GM12873 (cell line): ENCODE data around the gene DPH1.

Source experiments
- TF ChIP-seq, protein P1 (sequence below): IDR thresholded peaks from 2 replicates; pipeline ENCODE4 v1.5.1; 2012; ENCODE audit warnings: low read depth, mild to moderate bottlenecking, moderate library complexity, low read length, control low read depth; ENCODE audit not compliant: insufficient read depth; ENCODE audit errors: missing control alignments

Gene DPH1

DNA sequence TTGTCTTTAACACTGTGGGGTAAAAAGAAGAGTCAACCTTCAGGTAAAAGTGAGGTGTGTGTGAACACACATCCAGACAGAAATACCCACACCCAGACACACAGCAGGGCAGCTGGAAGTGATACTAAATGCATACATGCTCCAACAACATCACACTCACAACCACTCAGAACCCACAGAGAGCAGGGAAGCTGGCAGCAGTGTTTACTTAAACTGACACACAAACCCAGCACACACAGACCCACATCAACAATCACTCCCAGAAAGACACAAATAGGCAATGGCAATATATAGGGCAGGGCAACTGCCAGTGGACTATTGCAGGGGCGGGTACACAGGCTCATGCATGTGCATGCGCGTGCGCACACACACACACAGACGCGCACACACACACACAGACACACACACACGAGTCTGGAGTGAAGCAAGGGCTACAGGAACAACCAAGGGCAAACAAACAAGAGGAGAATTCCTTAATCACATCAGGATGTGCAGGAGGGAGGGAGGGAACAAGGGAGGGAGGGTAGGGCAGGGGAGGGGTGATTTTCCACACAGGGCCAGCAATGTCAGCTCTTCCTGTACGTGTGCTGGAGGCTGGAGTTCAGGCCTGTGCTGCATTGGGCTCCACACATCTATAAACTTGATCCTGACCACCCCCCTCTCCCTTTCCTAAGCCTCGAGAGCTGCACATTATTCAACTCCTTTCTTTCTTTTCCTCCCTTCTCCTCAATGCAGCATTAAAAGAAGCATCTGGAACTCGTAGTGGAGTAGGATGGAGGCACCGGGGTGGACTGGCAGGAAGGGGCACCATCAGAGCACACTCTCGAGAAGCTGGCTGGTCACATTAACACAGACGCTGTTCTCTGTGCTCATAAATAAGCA lies 55.1 kb downstream of the DPH1 start:
- TF ChIP-seq, protein P1, sequence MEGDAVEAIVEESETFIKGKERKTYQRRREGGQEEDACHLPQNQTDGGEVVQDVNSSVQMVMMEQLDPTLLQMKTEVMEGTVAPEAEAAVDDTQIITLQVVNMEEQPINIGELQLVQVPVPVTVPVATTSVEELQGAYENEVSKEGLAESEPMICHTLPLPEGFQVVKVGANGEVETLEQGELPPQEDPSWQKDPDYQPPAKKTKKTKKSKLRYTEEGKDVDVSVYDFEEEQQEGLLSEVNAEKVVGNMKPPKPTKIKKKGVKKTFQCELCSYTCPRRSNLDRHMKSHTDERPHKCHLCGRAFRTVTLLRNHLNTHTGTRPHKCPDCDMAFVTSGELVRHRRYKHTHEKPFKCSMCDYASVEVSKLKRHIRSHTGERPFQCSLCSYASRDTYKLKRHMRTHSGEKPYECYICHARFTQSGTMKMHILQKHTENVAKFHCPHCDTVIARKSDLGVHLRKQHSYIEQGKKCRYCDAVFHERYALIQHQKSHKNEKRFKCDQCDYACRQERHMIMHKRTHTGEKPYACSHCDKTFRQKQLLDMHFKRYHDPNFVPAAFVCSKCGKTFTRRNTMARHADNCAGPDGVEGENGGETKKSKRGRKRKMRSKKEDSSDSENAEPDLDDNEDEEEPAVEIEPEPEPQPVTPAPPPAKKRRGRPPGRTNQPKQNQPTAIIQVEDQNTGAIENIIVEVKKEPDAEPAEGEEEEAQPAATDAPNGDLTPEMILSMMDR: no peak

DNA sequence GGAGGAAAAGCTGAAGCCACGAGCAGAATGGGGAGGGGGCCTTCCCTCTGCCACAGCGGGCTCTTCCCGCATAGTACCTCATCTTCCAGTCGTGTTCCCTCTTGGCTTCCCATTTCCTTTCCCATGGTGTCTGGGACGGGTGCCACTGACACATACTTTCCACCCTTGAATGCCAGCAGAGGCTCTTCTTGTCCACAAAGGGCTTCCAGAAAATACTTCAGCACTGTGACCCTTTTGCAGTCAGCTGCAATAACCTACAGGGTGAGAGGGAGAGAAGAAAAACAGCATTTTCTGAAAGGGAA lies 55.6 kb downstream of the DPH1 start:
- TF ChIP-seq, protein P1: no peak

DNA sequence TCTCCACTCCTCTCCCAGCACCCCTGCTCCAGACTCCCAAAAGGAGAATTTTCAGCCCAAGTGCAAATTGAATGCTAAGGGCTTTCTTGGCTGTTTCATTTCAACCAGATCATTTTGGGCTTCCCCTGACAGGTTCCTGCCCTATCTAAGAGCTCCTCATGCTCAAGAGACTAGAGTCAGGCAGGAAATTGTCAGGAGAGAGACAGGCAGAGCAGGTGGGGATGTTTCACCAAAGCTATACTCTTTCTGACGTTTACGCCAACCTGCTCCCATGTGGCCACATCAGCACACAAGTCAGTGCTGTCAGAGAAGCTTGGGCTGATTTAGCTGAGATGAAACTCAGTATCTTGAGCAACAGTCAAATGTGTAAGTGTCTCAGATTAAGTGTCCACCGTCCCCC lies 56.4 kb downstream of the DPH1 start:
- TF ChIP-seq, protein P1: no peak

DNA sequence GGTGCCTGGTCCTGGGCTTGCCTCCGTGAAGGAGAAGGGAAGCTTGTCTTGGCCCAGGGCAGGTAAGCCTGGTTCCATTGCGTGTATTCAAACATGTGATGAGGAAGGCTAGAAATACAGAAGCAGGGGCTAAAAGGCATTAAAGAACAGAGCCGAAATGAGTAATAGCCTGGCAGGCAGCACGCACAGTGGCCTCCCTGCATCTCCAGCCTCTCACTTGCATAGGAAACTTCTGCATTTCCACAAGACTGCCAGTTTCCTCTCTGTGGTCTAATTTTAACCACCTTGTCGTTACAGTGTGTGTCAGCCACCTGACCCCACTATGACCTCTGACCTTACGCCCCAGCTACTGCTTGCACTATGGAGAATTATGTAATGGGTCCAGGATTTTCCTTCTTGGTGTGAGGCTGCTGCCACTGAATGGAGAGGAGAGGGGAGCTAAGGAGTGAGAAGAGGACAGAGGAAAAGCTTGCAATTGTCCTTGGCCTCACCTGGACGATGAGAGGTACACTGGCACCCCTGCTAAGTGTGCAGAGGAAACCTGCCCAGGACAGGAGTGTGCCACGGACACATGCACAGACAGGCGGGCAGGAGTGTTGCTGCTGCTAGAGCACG lies 57.8 kb downstream of the DPH1 start:
- TF ChIP-seq, protein P1: no peak

DNA sequence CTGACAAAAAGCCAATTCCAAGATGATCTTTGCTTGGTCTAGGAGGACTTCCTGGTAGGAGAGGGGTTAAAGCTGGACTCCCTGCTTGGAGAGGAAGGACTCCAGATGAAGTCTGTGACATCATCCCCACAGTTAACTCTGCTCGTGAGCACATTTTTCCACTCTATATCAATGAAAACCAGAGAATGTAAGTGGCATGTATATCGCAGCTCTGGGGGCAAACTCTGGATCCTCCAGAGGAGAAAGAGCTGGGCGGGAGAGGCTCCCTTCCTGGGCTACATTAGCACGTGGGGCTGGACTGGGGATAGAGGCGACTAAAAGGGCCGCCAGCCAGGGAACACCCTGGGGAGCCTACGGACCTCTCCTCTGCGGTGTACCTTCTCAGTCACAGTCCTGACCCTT lies 59.1 kb downstream of the DPH1 start:
- TF ChIP-seq, protein P1: no peak

DNA sequence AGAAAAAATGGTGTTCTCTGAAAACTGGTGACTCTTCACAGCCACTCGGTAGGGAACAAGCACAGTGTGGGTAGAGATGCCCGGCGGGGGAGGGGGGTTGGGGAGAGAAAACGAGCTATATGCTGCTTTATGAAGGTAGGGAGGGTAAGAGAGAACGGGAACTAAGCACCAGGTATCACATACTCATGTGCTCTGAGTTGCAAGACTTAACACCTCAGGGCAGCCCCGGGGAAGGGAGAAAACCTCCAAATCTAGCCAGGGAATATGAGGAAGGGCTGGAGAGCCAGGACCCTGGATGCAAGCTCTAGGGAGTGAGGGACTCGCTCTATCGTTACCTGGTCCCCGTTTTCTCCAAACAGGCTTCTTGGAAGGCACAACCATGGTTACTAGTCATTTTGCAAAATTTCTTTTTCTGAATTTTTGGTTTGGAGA lies 60.3 kb downstream of the DPH1 start:
- TF ChIP-seq, protein P1: no peak

DNA sequence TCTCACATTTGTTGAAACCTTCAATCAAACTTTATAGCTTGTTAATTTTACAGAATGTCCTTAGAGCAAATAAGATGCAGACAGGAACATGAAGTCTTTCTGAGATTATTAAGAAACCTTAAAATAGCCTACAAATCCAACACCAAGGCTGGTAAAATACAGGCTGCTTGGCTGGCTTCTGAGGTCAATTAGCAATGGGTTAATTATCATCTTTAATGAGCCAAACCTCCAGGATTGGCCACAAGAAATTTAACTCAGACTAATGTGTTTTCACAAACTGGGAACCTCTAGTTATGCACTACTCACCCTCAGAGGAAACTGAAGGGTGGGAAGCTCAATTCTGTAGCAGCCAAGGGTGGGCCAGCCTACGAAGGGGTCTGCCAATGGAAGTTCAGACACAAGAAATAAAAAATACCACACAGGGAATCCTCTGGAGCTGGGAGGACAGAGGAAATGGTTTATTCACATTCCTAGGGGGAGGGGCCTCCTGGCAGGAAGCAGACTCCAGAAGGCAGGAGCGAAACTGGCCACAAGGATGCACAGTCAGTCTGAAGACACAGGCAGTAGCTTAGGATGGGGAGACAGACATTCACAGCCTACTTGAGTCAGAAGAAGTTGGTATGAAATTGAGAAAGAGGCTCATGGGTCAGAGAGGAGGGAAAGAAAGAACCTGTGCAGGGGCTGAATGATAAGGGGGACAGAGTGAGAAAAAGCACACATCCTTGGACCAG lies 61.0 kb downstream of the DPH1 start:
- TF ChIP-seq, protein P1: no peak
